Naive thymus-derived CD4-positive, alpha-beta T cell (primary cell): ENCODE data around the gene ARL5B. TPM values are rescaled to one million over a fixed set of nuclear protein-coding genes. Genes with fewer than 3 reads are reported as not detected.

Source experiments
- polyA plus RNA-seq, 2 donors: library from polyadenylated mRNA; unstranded; fragments of 300-500 nt; fragmentation: Illumina TruSeq; gene quantifications; one replicate each; pipeline ENCODE4 v1.2.3, GENCODE V29; 2021
- total RNA-seq, 6 experiments: library from RNA in 5 of 6; stranded (reverse) in 5 of 6; gene quantifications; 1 replicate in 5 of 6; 2 replicates in 1 of 6; pipeline ENCODE4 v1.2.3 and lab custom pipeline; 2021 to 2026

Gene ARL5B
- total and polyA plus RNA-seq, 7 experiments from 2014 or later: 0.59 to 15.8 (median 13.0) TPM

Other genes with a start within 250 kb of the ARL5B start
- gene NSUN6, start 7.8 kb upstream of the ARL5B start, total RNA-seq: 10 to 100 TPM; 19.6 to 51.8 (median 41.3) TPM
- 10 to 100 TPM in 1 of 2 donors, 1 to 10 TPM in 1; 9.9 to 10.2 TPM for gene NSUN6, start 7.8 kb upstream of the ARL5B start, polyA plus RNA-seq